Panc1 (cell line): ENCODE results near the gene AGRP. TPM values are rescaled to one million over a fixed set of nuclear protein-coding genes. Genes with fewer than 3 reads are reported as not detected.

Source experiments
- ATAC-seq: fragments of 200-7000 bp; cut with Tn5 transposase; 2 replicates; pipeline ENCODE4 v1.9.1; 2020; ENCODE audit warnings: mild to moderate bottlenecking, moderate library complexity
- BruUV-seq: library from RNA; stranded (reverse); fragments of 400-500 nt; replicated peaks from 2 replicates; lab custom pipeline; 2021; lab: Mats Ljungman, UMichigan
- CTCF ChIA-PET: fragments of 300-600 bp; sonication (Branson Sonifier 250); formaldehyde crosslinking; loops from one replicate; lab custom pipeline; 2022; ENCODE audit warnings: antibody characterized with exemption; lab: Charles Lee
- POLR2A ChIA-PET: fragments of 300-600 bp; sonication (Branson Sonifier 250); formaldehyde crosslinking; loops from one replicate; lab custom pipeline; 2022; ENCODE audit warnings: antibody characterized with exemption; lab: Charles Lee
- DNase-seq: peaks from one replicate; pipeline ENCODE4 v3.0.0-alpha.2; 2010; ENCODE audit warnings: low read depth, low spot score
- H3K27ac ChIP-seq: 2 replicates; pipeline ENCODE4 v1.5.1; 2011; ENCODE audit warnings: mild to moderate bottlenecking, low read length, inconsistent platforms
- H3K27me3 ChIP-seq: fragments of 200-500 bp; sonication (Bioruptor generic); 2 replicates; pipeline ENCODE4 v1.6.0; 2014; ENCODE audit warnings: low read length, inconsistent platforms; ENCODE audit not compliant: control insufficient read depth, insufficient read depth
- H3K36me3 ChIP-seq: fragments of 200-500 bp; sonication (Bioruptor generic); 2 replicates; pipeline ENCODE4 v1.5.1; 2014; ENCODE audit warnings: inconsistent platforms, mild to moderate bottlenecking, low read length, moderate library complexity; ENCODE audit not compliant: control insufficient read depth, insufficient read depth
- H3K4me1 ChIP-seq: 2 replicates; pipeline ENCODE4 v1.5.1; 2011; ENCODE audit warnings: inconsistent platforms, mild to moderate bottlenecking, low read length, moderate library complexity; ENCODE audit not compliant: control insufficient read depth, insufficient read depth
- H3K4me3 ChIP-seq, 2 experiments: 2 replicates each; pipeline ENCODE4 v1.5.1; 2011 to 2012; ENCODE audit warnings: low read depth in 2 of 2, low read length in 2 of 2, mild to moderate bottlenecking in 2 of 2, inconsistent platforms in 1 of 2, moderate library complexity in 1 of 2
- H3K9me3 ChIP-seq: fragments of 200-500 bp; sonication (Bioruptor generic); 2 replicates; pipeline ENCODE4 v1.5.1; 2014; ENCODE audit warnings: low read depth, mild to moderate bottlenecking, inconsistent platforms, low read length, moderate library complexity; ENCODE audit not compliant: control insufficient read depth, insufficient read depth
- POLR2AphosphoS5 ChIP-seq: IDR thresholded peaks from 2 replicates; pipeline ENCODE4 v1.6.1; 2012; ENCODE audit warnings: mild to moderate bottlenecking, low read depth, low read length, moderate library complexity
- SIN3A ChIP-seq: IDR thresholded peaks from 2 replicates; pipeline ENCODE4 v1.6.1; 2012; ENCODE audit warnings: low read depth, mild to moderate bottlenecking, low read length, moderate library complexity, borderline replicate concordance; ENCODE audit not compliant: insufficient read depth
- TCF7L2 ChIP-seq: IDR thresholded peaks from 2 replicates; pipeline ENCODE4 v1.6.1; 2011; ENCODE audit warnings: mild to moderate bottlenecking, low read depth, low read length, inconsistent platforms
- in situ Hi-C: cut with HindIII; loops from 2 replicates; pipeline ENCODE4 v1.10.0; 2016; ENCODE audit warnings: low sequenced_read_pairs, low pct_unique_long_range_greater_than_20kb
- intact Hi-C: fragments of 100-400 bp; cut with micrococcal nuclease; formaldehyde crosslinking; loops from one replicate; pipeline ENCODE4 v1.10.0; 2022; ENCODE audit not compliant: unreplicated experiment
- total RNA-seq: library from RNA; stranded (reverse); gene quantifications from one replicate; pipeline ENCODE4 v1.2.1, GENCODE V29; 2021; ENCODE audit not compliant: unreplicated experiment
- TF ChIP-seq, protein P1 (sequence below), 2 experiments: IDR thresholded peaks; 2 replicates each; pipeline ENCODE4 v1.6.1; 2011 to 2012; ENCODE audit warnings: low read depth in 2 of 2, control low read depth in 1 of 2, low read length in 1 of 2, mild to moderate bottlenecking in 1 of 2, moderate library complexity in 1 of 2; ENCODE audit not compliant: insufficient read depth in 1 of 2
- TF ChIP-seq, protein P2 (sequence below): fragments of 450-650 bp; IDR thresholded peaks from 2 replicates; pipeline ENCODE4 v1.5.1; 2017; ENCODE audit warnings: mild to moderate bottlenecking

Gene AGRP
- total RNA-seq, 1 experiment from 2014 or later = not detected

DNA sequence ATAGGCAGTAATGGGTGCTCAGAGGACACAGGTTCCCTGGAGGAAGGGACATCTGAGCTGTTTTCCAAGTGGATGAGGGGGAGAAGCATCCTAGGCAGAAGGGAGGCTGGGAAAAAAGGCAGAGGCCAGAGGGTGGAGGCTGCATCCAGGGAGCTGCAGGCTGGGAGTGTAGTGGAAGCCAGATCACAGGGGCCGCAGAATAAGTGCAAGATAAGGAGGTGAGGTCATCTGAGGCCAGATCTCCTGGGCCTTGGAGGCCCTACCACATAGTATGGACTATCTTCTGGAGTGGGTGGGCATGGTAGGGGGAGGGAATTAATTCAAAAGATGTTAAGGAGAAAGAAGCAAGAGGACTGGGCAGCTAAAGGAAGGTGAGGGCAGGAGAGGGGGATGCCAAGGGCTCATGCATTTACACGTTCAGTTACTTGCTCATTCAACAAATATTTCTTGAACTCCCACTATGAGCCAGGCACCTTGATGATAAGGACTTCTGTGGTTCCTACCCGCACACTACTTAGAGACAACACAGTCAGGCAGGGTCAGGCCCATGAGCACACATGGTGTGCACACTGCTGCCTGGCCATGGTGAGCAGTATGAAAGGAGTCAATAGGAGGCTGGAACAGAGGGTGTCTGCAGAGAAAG is 42.9 kb upstream of the AGRP start:
- Histone ChIP-seq H3K27ac (no peak overlapping the region), H3K4me1 (peaks cover 17% of the 10 kb centered on the region), H3K9me3 (no peaks in the 10 kb centered on the region), H3K27me3 (no peaks in the 10 kb centered on the region), H3K4me3 (no peak overlapping the region), H3K36me3 (no peaks in the 10 kb centered on the region; the same call in 1 of the 2 replicates)
- TF ChIP-seq TCF7L2 = no peak
- TF ChIP-seq, protein P1, sequence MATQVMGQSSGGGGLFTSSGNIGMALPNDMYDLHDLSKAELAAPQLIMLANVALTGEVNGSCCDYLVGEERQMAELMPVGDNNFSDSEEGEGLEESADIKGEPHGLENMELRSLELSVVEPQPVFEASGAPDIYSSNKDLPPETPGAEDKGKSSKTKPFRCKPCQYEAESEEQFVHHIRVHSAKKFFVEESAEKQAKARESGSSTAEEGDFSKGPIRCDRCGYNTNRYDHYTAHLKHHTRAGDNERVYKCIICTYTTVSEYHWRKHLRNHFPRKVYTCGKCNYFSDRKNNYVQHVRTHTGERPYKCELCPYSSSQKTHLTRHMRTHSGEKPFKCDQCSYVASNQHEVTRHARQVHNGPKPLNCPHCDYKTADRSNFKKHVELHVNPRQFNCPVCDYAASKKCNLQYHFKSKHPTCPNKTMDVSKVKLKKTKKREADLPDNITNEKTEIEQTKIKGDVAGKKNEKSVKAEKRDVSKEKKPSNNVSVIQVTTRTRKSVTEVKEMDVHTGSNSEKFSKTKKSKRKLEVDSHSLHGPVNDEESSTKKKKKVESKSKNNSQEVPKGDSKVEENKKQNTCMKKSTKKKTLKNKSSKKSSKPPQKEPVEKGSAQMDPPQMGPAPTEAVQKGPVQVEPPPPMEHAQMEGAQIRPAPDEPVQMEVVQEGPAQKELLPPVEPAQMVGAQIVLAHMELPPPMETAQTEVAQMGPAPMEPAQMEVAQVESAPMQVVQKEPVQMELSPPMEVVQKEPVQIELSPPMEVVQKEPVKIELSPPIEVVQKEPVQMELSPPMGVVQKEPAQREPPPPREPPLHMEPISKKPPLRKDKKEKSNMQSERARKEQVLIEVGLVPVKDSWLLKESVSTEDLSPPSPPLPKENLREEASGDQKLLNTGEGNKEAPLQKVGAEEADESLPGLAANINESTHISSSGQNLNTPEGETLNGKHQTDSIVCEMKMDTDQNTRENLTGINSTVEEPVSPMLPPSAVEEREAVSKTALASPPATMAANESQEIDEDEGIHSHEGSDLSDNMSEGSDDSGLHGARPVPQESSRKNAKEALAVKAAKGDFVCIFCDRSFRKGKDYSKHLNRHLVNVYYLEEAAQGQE (IDR thresholded peaks at IDR 0.05; ENCODE audit: insufficient read depth in 1 of 2, low read depth in 2 of 2, low read length in 1 of 2) = no peak
- no peak for TF ChIP-seq SIN3A
- no peak for TF ChIP-seq POLR2AphosphoS5
- DNase-seq (no peak), ATAC-seq (no peak)
- POLR2A ChIA-PET = no interaction called here
- no TSS peak for BruUV-seq
- intact Hi-C loops = no loop called here
- CTCF ChIA-PET = interaction anchor here (0.6 kb wide), 1 partner anchor 21 kb away, joined by 6 read pairs; no protein-coding TSS in a partner anchor
- in situ Hi-C loops = no loop called here

DNA sequence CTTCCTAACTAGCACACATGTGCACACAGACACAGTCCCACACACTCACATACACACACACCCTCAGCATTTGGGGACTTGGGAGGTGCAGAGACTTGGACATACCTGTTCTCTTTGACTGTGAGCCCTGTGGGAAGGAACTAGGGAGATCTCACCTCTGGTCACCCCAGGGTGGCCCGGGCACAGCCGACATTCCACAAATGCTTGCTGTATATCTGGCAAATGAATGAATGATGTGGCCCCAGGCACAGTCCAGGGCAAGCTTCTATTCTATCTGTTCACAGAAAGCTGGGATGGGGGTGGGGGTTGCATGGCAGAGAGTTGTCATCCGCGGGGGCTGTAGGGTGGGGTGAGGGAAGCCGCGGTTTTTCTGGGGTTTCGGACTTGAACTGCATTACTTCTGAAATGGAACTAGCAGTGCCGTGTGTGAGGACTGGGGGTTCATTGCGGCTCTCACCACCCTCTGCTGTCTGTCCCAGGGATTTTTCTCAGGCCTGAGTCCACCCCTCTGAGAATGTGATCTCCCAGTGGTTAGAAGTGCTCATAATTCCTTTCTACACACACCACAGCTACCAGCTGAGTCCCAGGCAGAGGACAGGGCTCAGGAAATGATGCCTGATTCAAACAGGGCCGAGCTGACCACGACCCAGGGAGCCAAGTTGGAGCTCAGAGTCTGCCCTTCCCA is 42.0 kb upstream of the AGRP start:
- H3K27ac ChIP-seq = no peak overlapping the region
- no peaks in the 10 kb centered on the region for H3K9me3 ChIP-seq
- ChIA-PET POLR2A (no interaction called here), CTCF (interaction anchor here (0.5 to 0.6 kb wide), 2 partner anchors 19 to 22 kb away, joined by 3 to 6 read pairs; no protein-coding TSS in a partner anchor)
- intact Hi-C loops = no loop called here
- H3K27me3 ChIP-seq = no peaks in the 10 kb centered on the region
- H3K36me3 ChIP-seq = no peaks in the 10 kb centered on the region; the same call in 1 of the 2 replicates
- in situ Hi-C loops = no loop called here
- no TSS peak for BruUV-seq
- H3K4me1 ChIP-seq = peaks cover 9% of the 10 kb centered on the region
- TF ChIP-seq, protein P1 (IDR thresholded peaks at IDR 0.05; ENCODE audit: insufficient read depth in 1 of 2, low read depth in 2 of 2, low read length in 1 of 2) = no peak
- TF ChIP-seq POLR2AphosphoS5 (no peak), SIN3A (no peak), TCF7L2 (no peak)
- TF ChIP-seq, protein P2, sequence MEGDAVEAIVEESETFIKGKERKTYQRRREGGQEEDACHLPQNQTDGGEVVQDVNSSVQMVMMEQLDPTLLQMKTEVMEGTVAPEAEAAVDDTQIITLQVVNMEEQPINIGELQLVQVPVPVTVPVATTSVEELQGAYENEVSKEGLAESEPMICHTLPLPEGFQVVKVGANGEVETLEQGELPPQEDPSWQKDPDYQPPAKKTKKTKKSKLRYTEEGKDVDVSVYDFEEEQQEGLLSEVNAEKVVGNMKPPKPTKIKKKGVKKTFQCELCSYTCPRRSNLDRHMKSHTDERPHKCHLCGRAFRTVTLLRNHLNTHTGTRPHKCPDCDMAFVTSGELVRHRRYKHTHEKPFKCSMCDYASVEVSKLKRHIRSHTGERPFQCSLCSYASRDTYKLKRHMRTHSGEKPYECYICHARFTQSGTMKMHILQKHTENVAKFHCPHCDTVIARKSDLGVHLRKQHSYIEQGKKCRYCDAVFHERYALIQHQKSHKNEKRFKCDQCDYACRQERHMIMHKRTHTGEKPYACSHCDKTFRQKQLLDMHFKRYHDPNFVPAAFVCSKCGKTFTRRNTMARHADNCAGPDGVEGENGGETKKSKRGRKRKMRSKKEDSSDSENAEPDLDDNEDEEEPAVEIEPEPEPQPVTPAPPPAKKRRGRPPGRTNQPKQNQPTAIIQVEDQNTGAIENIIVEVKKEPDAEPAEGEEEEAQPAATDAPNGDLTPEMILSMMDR = no peak
- H3K4me3 ChIP-seq = no peak overlapping the region
- DNase-seq (no peak), ATAC-seq (no peak)
